SKM-1 treated with dmso at 0.1 percent for 144 hours (cell line): ENCODE data around the gene CARD11.
A peak's percentile ranks its signal among the peaks of the same experiment; 100 is the strongest.

Source experiments
- DNase-seq: peaks from one replicate; lab custom pipeline; 2025; ENCODE audit not compliant: unreplicated experiment; lab: John Stamatoyannopoulos, UW

CARD11 gene

DNA sequence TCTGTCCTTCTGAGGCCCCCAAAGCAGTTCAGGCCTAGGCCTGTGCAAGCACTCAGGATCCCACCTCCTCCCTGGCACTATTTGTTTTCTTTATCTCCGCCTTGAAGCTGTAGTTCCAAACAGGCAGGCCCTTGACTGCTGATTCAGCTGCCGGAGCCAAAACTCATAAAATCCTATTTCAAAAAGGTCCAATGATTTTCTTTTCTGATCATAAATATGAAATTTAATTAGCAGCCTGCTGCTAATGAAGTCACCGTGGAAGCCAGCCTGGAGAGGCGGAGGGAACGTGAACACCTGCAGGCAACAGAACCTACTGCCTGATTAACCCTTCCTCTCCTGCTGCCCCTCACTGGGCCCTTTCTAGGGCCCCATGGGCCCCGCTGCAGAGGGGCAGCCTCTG, 60.1 kb downstream of the CARD11 start:
- no peak for DNase-seq

DNA sequence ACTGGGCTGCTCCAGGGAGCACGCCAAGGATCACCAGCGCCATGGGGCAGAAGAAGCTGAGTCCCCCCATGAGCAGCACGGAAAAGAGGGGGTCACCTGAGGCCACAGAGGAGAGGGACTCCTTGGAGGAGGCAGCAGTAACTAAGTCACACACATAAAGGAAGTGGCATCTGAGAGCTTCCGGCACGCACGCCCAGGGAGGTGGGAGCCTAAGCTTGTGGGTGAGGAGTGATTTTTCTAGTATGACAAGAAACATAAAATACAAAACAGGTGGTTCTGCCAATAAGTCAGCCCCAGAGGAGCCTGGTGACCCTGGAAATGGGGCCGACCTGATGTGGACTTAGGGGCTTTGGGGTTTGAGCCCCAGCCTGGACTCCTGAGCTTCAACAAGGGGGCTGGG, 60.8 kb downstream of the CARD11 start:
- DNase-seq = no peak

DNA sequence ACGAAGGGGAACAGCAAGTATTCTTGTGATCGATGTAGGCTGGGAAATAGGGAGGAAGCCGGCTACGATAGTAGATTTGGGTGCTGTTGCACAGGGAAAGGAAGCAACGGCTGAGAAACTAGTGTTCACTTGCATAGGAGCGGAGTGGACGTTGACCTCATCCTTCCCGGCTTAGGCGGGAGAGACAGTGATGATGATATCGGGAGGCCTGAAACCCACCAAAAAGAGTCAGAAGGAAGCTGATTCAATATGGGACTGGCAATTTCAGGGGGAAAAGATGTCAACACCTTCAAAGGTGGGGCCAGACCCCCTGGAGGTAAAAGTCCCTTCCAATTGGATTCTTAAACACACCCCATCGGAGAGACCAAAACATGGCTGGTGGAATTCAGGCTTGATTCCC, 61.3 kb downstream of the CARD11 start:
- DNase-seq = no peak

DNA sequence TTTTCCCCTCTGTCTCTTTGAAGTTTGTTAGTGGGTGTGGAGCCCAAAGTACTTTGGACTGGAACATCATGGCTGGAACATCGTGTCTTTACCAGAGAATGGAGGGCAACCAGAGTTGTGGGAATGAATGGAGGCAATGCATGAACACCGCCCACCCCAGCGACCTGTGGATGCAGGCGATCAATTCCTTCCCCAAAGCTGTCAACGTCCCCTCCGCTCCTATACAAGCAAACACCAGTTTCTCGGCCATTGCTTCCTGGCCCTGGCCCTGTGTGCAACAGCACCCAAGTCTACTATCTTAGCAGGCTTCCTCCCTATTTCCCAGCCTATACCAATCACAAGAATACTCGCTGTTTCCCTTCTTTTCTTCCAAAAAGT, 62.6 kb downstream of the CARD11 start:
- no peak for DNase-seq

DNA sequence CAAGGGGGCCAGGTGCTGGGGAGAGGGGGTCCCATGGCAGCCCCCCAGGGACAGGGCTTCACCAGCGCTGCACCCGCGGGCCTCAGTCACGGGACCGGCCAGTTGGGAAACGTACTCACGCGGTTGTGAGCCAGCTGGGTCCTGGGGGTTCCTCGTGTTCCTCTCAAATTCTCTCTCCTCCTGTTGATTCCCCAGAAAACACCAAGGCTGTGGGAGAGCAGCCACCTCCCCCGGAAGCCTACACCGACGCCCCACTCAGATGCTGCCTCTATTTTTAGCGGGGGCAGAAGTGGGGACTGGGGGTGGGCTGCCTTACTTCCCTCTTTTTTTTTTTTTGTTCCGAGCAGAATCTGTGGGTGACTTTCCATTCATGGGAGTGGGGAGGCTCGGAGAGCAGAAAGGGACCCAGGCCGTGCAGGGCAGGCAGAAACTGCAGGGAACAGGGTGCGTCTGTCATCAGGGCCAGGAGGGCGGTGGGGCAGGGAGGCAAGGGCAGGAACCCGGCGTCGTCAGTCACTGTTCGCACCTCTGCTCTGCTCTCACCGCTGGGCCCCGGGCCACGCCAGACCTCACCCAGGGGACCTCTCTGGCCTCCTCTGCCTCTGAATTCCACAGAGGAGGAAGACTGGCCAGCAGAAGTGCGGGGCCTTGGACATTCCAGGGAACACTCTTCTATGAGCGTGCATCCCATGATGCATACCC, 63.1 kb downstream of the CARD11 start:
- DNase-seq = no peak

DNA sequence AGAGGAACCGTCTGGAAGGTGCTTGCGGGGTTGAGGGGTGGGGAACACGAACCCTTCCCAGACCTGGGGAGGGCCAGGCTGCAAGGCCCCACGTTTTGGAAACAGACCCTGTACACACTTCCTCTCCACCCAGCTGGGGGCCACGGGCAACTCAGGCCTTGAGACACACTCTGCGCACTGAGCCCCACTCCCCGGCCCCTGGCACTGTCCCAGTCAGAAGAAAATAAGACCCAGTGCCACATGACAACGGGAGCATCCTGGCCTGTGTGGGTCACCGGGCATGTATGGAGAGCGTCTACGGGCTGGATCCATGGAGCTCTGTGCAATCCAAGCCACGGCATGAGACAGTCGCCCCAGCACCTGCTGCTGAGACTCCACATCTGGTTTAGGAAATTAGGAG, 63.7 kb downstream of the CARD11 start:
- no peak for DNase-seq

DNA sequence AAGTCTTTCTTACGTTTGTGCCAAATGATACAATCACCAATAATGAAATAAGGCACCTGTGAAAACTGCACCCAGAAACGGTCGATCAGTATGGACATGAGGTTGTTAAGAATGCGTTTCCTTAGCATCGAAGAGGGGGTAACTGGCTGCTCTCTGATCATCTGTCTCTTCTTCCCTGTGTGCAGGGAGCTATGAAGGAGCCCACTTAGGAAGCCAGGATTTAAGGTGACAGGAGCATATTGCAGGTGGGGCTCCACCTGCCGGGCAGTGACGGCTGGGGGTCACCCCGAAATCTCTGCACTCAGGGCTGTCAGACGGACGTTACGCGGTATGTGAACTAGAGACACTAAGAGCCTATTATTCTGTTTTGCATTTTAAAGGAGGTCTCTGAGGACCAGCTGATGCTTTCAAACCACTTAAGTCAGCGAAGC, 64.5 kb downstream of the CARD11 start:
- no peak for DNase-seq

DNA sequence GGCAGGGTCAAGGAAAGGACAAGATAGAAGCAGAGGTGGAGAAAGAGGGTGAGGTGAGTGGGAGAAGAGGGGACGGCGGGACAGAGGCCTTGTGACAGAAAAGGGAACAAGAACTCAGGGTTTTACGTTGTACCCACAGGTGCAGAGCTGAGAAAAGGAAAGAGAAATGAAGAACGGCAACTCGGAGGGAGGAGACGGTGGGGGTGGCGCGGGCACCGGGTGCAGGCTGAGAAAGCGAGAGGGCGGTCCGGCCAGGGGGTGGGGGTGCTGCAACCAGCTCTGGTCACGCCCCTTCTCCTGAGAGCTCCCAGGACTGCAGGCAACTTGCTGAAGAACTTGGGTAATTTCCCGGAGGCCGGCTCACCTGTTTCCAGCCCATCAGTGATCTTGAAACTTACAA, 65.3 kb downstream of the CARD11 start:
- no peak for DNase-seq

DNA sequence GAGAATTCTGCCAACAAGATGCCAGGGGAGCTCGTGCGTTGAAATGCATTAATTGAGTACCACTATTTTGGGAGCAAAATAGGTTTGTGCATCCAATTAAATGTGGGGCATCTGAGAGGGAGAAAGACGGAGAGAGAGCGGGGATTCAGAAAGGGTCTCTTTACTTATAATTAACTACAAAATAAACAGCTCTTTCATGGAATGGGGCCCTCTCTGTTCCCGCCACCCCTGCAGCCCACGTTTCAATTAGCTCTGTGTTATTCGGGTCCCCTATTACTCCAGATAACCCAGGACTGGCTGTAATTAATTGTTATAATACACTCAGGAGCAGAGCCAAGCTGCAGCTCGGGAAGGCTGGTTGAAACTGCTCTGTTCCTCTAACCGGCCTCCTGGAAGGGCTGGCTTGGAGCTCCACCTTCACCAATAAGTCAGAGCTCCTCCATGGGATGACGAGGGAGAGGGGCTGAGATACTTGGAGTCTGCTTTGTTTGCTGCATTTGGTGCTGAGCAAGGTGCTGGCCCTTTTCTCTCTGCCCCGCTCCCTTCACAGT, 67.8 kb downstream of the CARD11 start:
- no peak for DNase-seq

DNA sequence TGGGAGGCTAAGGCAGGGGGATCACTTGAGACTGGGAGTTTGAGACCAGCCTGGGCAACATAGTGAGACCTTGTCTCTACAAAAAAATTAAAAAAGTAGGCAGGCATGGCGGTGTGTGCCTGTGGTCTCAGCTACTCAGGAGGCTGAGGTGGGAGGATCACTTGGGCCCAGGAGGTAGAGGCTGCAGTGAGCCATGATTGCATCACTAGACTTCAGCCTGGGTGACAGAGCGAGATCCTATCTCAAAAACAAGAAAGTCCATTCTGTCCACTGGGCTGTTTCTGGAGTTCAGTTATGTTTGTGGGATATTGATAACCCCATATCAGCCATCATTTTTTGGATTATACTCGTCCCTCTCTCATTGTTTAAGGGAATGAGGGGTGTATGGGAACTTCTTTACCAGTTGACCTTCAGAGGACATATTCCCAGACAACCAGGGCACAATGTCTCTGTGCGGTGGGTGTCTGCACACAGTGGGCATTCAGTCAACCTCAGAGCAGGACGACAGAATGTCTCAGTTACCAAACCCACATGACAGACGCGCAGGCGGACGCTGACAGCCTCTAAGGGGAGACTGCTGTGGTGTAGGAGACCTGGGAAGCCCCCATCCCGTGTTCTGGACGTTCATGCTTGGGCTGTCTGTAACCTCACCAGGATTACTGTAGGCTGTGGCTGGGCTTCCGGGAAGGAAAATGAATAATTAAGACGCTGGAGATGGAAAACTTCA, 69.4 kb downstream of the CARD11 start:
- no peak for DNase-seq

DNA sequence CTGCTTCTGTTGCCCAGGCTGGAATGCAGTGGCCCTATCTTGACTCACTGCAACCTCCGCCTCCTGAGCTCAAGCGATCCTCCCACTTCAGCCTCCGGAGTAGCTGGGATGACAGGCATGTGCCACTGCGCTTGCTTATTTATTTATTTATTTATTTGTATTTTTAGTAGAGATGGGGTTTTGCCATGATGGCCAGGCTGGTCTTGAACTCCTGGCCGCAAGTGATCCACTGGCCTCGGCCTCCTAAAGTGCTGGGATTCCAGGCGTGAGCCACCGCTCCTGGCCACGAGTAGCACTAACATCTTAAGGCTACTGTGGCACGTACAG, 70.9 kb downstream of the CARD11 start:
- no peak for DNase-seq

DNA sequence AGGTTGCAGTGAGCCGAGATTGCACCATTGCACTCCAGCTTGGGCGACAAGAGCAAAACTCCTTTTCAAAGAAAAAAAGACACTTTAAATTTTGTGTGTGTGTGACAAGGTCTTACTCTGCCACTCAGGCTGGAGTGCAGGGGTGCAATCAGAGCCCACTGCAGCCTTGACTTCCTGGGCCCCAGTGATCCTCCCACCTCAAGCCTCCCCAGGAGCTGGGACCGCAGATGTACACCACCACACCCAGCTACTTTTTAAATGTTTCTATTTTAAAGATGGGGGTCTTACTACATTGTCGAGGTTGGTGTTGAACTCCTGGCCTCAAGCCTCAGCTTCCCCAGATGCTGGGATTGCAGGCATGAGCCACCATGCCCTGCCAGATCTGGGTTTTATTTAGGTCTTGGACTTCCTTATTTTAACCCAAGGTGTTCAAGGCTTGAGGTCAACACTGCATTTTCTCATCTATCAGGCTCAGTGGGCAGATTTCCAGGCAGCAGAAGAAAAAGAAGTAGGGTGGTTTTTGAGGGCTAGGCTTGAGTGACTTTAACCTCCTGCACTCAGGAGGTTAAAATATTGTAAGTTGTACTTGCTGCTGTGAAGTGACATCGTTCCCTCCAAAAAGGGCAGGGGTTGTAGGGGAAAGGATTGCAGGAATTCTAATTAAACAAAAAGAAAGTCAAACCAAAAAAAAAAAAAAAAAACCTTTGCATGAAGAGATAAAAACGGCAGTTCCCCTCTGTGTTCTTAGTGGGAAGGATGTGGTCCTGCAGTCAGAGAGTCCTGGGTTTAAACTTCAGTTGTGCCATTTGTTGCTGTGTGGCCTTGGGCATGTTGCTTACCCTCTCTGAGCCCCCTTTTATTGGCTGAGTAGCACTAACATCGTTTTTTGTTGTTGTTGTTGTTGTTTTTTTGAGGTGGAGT, 71.5 kb downstream of the CARD11 start:
- peak; percentile 45 for DNase-seq

DNA sequence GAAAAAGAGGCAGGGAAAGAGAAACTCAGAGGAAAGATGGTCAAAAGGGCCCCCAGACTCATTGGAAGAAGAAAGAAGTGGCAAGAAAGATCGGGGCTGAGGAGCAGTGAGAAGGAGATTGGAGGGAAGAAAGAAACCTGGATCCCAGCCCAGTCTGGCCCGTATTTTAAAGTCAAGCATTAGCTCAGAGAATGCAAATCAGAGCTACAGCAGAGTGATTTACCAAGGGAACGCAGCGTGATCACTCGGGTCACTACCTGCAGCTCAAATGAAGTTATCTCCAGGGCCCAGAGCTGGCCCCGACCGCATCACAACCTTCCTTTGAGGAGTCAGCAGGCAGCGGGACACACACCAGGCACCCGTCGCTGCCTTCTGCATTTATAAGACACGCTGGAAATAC, 72.8 kb downstream of the CARD11 start:
- no peak for DNase-seq

DNA sequence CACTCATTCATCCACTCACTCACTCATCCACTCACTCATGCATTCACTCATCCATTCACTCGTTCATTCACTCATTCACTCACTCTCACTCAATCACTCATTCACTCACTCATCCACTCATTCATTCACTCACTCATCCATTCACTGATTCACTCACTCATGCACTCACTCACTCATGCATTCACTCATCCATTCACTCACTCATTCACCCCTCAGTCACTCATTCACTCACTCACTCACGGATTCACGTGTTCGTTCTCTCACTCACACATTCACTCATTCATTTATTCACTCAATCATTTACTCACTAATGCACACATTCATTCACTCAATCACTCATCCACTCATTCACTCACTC, 73.4 kb downstream of the CARD11 start:
- no peak for DNase-seq

DNA sequence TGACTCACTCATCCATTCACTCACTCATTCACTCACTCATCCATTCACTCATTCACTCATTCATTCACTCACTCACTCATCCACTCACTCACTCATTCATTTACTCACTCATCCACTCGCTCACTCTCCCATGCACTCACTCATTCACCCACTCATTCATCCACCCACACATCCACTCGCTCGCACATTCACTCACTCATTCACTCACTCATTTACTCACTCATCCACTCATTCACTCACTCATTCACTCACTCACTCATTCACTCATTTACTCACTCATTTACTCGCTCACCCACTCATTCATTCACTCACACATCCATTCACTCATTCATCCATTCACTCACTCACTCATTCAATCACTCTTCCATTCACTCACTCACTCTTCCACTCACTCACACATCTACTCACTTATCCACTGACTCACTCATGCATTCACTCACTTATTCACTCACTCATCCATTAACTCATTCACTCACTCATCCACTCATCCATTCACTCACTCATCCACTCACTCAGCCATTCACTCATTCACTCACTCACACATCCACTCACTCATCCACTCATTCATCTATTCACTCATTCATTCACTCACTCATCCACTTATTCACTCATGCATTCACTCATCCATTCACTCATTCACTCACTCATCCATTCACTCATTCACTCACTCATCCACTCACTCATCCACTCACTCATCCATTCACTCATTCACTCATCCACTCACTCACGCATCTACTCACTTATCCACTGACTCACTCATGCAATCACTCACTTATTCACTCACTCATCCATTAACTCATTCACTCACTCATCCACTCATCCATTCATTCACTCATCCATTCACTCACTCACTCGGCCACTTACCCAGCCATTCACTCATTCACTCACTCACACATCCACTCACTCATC, 74.0 kb downstream of the CARD11 start:
- no peak for DNase-seq

DNA sequence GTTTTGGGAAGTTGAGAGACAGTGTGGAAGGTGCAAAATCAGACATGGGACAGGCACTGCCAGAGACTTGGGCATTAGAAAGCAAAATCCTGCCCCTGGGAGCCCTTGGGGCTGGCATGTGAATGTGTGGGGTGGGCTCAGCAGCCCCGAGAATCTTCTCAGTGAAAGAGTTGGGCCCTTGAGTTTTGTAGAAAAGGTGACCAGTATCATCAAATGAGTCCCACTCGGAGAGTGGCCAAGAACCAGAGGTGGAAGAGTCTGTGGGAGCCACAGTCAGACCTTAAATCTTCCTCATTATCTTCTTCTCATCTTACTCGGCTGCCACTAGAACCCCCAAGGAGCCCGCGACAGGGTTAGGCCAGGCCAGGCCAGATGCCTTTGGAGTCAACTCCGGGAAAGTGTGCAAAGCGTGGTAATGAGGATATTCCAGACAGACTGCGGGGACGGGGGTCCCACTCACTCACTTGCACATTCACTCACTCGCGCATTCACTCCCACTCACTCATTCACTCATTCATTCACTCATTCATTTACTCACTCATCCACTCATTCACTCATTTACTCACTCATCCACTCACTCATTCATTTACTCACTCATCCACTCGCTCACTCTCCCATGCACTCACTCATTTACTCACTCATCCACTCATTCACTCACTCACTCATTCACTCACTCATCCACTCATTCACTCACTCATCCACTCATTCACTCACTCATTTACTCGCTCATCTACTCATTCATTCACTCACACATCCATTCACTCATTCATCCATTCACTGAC, 74.9 kb downstream of the CARD11 start:
- DNase-seq = no peak

DNA sequence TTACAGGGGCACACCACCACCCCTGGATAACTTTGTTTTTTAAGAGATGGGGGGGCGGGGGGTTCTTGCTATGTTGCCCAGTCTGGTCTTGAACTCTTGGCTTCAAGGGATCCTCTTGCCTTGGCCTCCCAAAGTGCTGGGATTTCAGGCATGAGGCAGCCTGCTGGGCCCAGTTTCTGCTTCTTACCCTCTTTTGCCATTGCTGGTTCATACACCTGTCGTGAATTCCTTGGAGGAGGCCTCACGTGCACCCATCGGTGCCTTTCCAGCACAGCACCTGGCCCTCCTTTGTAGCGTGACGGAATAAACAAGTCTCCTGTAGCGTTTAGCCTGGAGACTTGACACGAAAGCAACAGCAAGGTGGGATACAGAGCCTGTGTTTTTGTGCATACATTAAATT, 75.5 kb downstream of the CARD11 start:
- DNase-seq = no peak

DNA sequence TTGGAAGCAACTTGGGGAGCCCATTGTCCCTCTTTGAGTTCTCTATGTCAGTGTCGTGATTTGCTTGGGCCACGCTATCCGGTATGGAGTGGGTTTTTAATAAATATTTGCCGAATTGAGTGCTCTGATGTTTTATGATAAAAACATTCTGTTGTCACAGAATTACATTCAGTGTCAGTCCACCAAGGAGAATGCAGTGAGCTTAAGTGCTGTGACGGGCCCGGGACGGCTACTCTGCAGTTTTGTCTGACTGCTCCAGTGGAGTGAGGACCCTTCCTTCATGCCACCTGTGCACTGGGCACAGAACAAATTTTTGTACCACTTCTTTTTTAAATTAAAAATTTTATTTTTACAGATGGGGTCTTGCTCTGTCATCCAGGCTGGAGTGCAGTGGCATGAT, 76.0 kb downstream of the CARD11 start:
- DNase-seq = no peak

DNA sequence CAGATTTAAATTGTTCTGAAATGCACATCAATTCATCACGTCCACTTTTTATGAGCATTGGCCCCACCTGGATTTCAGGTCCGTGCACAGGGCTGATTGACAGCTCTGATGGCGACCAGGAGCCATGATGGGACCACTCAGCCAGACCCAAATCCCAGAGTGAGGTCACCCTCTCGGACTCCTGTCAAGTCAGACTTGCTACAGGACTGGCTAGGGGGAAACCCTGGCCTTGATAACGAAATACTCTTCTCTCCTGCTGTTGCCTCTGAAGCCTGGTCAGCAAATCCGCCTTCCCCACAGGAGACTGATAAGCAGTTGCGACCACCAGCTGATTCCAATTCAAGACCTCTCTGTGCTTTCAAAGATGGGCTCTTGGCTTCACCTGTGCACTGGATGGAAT, 76.4 kb downstream of the CARD11 start:
- DNase-seq = no peak

DNA sequence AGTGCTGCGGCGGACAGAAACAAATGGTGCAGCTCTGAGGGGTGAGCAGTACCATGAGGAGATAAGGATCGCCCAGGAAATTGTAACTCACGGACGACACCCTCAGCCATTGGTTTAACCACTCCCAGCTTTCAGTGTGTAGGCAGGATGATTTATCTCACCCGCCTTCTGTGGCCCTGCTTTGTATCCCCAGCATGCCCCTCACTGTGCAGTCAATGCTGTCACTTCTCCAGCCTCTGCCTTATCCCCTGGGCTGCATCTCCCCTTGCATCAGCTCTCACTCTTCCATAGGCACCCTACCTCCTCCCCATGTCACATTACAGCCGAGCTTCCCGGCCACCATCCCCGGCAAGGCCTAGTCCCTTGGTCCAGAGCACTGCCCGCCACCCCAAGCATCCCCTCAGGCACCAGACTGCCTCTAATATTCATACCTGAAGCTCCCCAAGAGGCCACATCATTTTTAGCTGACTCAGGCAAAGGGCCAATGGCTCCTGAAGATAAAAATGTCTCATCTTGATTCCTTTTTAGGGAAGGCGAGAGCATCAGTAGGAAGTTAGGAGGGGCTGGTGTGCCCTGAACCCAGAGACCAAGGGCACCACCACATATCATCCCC, 77.1 kb downstream of the CARD11 start:
- DNase-seq = no peak
